ENCODE data around the gene RABGGTA. TPM values are rescaled to one million over a fixed set of nuclear protein-coding genes. Genes with fewer than 3 reads are reported as not detected.

The RABGGTA gene
- total RNA-seq, 1 donor, result 21.2 TPM

GRCh38 chr14:24266344-24267244 is 4.8 kb downstream of the RABGGTA start:
- no peak overlapping the region for H3K4me3 ChIP-seq (ENCODE audit: low read depth, low read length)
- DNase-seq (ENCODE audit: low read depth), result no peak

GRCh38 chr14:24264298-24264697 is 7.1 kb downstream of the RABGGTA start:
- no peak overlapping the region for H3K4me3 ChIP-seq (ENCODE audit: low read depth, low read length)
- no peak for TF ChIP-seq CTCF (IDR thresholded peaks at IDR 0.05; ENCODE audit: insufficient read depth, low read length)
- DNase-seq (ENCODE audit: low read depth), result peak; percentile 30

More at GRCh38 chr14:24266344-24267244, 4.8 kb downstream of the RABGGTA start:
- no peak for TF ChIP-seq CTCF (IDR thresholded peaks at IDR 0.05; ENCODE audit: insufficient read depth, low read length)

- DNase-seq (ENCODE audit: low read depth), result no peak
- no peak for TF ChIP-seq CTCF (IDR thresholded peaks at IDR 0.05; ENCODE audit: insufficient read depth, low read length)
- H3K4me3 ChIP-seq (ENCODE audit: low read depth, low read length), result no peak overlapping the region
These were observed 7.5 kb downstream of the RABGGTA start for GRCh38 chr14:24263848-24264247.

GRCh38 chr14:24262821-24263733 is 8.3 kb downstream of the RABGGTA start, which contains the start of gene TGM1:
TGM1 (minus strand) TSS chr14:24263177; CDS start chr14:24262352, 825 bp downstream.
- DNase-seq (ENCODE audit: low read depth), result no peak
- TF ChIP-seq CTCF (IDR thresholded peaks at IDR 0.05; ENCODE audit: insufficient read depth, low read length), result no peak
- no peak within 1 kb of the TSS for H3K4me3 ChIP-seq (ENCODE audit: low read depth, low read length)

- no peak overlapping the region for H3K4me3 ChIP-seq (ENCODE audit: low read depth, low read length)
- TF ChIP-seq CTCF (IDR thresholded peaks at IDR 0.05; ENCODE audit: insufficient read depth, low read length), result no peak
- no peak for DNase-seq (ENCODE audit: low read depth)
These were observed 9.4 kb downstream of the RABGGTA start for GRCh38 chr14:24261969-24262327.

- no peak for DNase-seq (ENCODE audit: low read depth)
- TF ChIP-seq CTCF (IDR thresholded peaks at IDR 0.05; ENCODE audit: insufficient read depth, low read length), result no peak
- no peak overlapping the region for H3K4me3 ChIP-seq (ENCODE audit: low read depth, low read length)
These were observed 10.0 kb downstream of the RABGGTA start for GRCh38 chr14:24261256-24261968.
